Astrocyte (in vitro differentiated cells and primary cell): ENCODE data around the gene PDZD2. TPM values are rescaled to one million over a fixed set of nuclear protein-coding genes. Genes with fewer than 3 reads are reported as not detected.
"Not testable (repeated sequence)": the region's sequence is repeated elsewhere in the genome, so short reads cannot be mapped to it uniquely, and the experiment has no call there.

Experiments
- DNase-seq: peaks from one replicate; pipeline ENCODE4 v3.0.0-alpha.2; 2010; ENCODE audit warnings: low read depth
- FAIRE-seq: peaks from 2 replicates; lab custom pipeline; 2011; peaks lifted over from hg19 to GRCh38; lab: Jason Lieb, UNC
- H2AFZ ChIP-seq: 2 replicates; pipeline ENCODE4 v1.6.0; 2012; ENCODE audit warnings: low read depth, low read length, inconsistent platforms
- H3K27ac ChIP-seq: 2 replicates; pipeline ENCODE4 v1.5.1; 2011; ENCODE audit warnings: low read depth, low read length, inconsistent platforms
- H3K27me3 ChIP-seq: 2 replicates; pipeline ENCODE4 v1.6.0; 2011; ENCODE audit warnings: low read length, inconsistent platforms; ENCODE audit not compliant: insufficient read depth
- H3K36me3 ChIP-seq: 2 replicates; pipeline ENCODE4 v1.5.1; 2011; ENCODE audit warnings: low read length, inconsistent platforms; ENCODE audit not compliant: insufficient read depth
- H3K4me1 ChIP-seq: 2 replicates; pipeline ENCODE4 v1.5.1; 2011; ENCODE audit warnings: low read length, inconsistent platforms; ENCODE audit not compliant: insufficient read depth
- H3K4me2 ChIP-seq: 2 replicates; pipeline ENCODE4 v1.6.0; 2012; ENCODE audit warnings: low read length, inconsistent platforms
- H3K4me3 ChIP-seq: 2 replicates; pipeline ENCODE4 v1.5.1; 2011; ENCODE audit warnings: low read depth, mild to moderate bottlenecking, low read length, inconsistent platforms; ENCODE audit not compliant: insufficient read depth
- H3K79me2 ChIP-seq: 2 replicates; pipeline ENCODE4 v1.6.0; 2012; ENCODE audit warnings: mild to moderate bottlenecking, low read length, inconsistent platforms; ENCODE audit not compliant: insufficient read depth
- H3K9ac ChIP-seq: 2 replicates; pipeline ENCODE4 v1.6.0; 2012; ENCODE audit warnings: mild to moderate bottlenecking, low read length, inconsistent platforms
- H3K9me3 ChIP-seq: 2 replicates; pipeline ENCODE4 v1.5.1; 2012; ENCODE audit warnings: low read depth, mild to moderate bottlenecking, low read length, inconsistent platforms; ENCODE audit not compliant: insufficient read depth
- H4K20me1 ChIP-seq: 2 replicates; pipeline ENCODE4 v1.6.0; 2012; ENCODE audit warnings: low read length, inconsistent platforms; ENCODE audit not compliant: insufficient read depth
- H3K27ac Mint-ChIP-seq: one replicate; pipeline ENCODE4 v1.8.0; 2021; ENCODE audit warnings: mild to moderate bottlenecking, mixed read lengths; ENCODE audit not compliant: unreplicated experiment
- H3K27me3 Mint-ChIP-seq: one replicate; pipeline ENCODE4 v1.8.0; 2021; ENCODE audit warnings: low read depth, mixed read lengths; ENCODE audit not compliant: unreplicated experiment
- H3K36me3 Mint-ChIP-seq: one replicate; pipeline ENCODE4 v1.8.0; 2021; ENCODE audit warnings: low read depth, mixed read lengths; ENCODE audit not compliant: unreplicated experiment
- H3K4me1 Mint-ChIP-seq: one replicate; pipeline ENCODE4 v1.8.0; 2021; ENCODE audit warnings: low read depth, mixed read lengths; ENCODE audit not compliant: unreplicated experiment
- H3K4me3 Mint-ChIP-seq: one replicate; pipeline ENCODE4 v1.8.0; 2021; ENCODE audit warnings: mild to moderate bottlenecking, moderate library complexity, mixed read lengths; ENCODE audit not compliant: unreplicated experiment
- H3K9me3 Mint-ChIP-seq: one replicate; pipeline ENCODE4 v1.8.0; 2021; ENCODE audit warnings: mild to moderate bottlenecking, mixed read lengths; ENCODE audit not compliant: unreplicated experiment
- EZH2 ChIP-seq: IDR thresholded peaks from 2 replicates; pipeline ENCODE4 v1.6.1; 2012; ENCODE audit warnings: mild to moderate bottlenecking, low read length, inconsistent platforms; ENCODE audit not compliant: insufficient read depth
- total RNA-seq: library from RNA; stranded (reverse); gene quantifications from 2 replicates; pipeline ENCODE4 v1.2.1, GENCODE V29; 2021
- TF ChIP-seq, protein P1 (sequence below): IDR thresholded peaks from 2 replicates; pipeline ENCODE4 v1.5.1; 2011; ENCODE audit warnings: low read depth, mild to moderate bottlenecking, inconsistent platforms, low read length, moderate library complexity; ENCODE audit not compliant: insufficient read depth

Gene PDZD2
- total RNA-seq, 1 donor from 2014 or later: 10.3 TPM

DNA sequence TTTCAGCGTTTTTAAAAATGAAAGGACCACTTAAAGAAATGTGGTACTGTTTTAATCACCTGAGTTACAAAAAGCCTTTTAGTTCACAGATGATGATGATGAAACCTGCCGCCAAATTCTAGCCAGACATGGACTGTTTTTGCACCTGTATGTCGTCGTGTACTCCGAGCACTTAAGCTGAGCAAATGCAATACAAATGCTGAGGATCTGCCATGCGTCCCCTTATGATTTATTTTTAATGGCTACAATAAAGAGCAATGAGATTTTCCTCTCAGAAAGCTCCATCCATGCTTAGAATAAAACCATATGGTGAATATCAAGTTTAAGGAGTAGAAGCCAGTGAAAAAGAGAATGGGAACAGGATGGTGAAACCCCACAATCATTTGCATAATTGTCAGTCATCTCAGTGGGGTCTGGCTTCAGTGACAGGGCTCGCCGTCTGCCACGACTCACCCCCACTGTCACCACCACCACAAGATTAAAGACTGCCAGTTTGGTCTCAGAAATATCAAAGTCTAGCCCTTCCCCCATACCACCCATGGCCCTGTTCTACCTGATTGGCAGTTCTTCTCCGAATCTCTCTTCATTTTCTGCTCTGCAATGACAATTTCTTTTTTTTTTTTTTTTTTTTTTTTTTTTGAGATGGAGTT, 375.3 kb downstream of the PDZD2 start:
- Histone ChIP-seq H2AFZ (no peak overlapping the region), H3K36me3 (no peaks in the 10 kb centered on the region), H4K20me1 (no peaks in the 10 kb centered on the region), H3K4me1 (peaks cover 5% of the 10 kb centered on the region), H3K4me3 (no peak overlapping the region), H3K27me3 (no peaks in the 10 kb centered on the region), H3K4me2 (no peak overlapping the region), H3K9ac (no peak overlapping the region), H3K79me2 (no peaks in the 10 kb centered on the region), H3K27ac (no peak overlapping the region), H3K9me3 (no peaks in the 10 kb centered on the region)
- H3K36me3 Mint-ChIP-seq: peaks cover 4% of the 10 kb centered on the region
- no peak overlapping the region for H3K4me3 Mint-ChIP-seq
- peaks cover 14% of the 10 kb centered on the region for H3K4me1 Mint-ChIP-seq
- peaks cover 5% of the 10 kb centered on the region for H3K27me3 Mint-ChIP-seq
- FAIRE-seq: no peak
- TF ChIP-seq, protein P1, sequence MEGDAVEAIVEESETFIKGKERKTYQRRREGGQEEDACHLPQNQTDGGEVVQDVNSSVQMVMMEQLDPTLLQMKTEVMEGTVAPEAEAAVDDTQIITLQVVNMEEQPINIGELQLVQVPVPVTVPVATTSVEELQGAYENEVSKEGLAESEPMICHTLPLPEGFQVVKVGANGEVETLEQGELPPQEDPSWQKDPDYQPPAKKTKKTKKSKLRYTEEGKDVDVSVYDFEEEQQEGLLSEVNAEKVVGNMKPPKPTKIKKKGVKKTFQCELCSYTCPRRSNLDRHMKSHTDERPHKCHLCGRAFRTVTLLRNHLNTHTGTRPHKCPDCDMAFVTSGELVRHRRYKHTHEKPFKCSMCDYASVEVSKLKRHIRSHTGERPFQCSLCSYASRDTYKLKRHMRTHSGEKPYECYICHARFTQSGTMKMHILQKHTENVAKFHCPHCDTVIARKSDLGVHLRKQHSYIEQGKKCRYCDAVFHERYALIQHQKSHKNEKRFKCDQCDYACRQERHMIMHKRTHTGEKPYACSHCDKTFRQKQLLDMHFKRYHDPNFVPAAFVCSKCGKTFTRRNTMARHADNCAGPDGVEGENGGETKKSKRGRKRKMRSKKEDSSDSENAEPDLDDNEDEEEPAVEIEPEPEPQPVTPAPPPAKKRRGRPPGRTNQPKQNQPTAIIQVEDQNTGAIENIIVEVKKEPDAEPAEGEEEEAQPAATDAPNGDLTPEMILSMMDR: no peak
- no peak for TF ChIP-seq EZH2
- no peak overlapping the region for H3K27ac Mint-ChIP-seq
- no peak for DNase-seq
- no peaks in the 10 kb centered on the region for H3K9me3 Mint-ChIP-seq

DNA sequence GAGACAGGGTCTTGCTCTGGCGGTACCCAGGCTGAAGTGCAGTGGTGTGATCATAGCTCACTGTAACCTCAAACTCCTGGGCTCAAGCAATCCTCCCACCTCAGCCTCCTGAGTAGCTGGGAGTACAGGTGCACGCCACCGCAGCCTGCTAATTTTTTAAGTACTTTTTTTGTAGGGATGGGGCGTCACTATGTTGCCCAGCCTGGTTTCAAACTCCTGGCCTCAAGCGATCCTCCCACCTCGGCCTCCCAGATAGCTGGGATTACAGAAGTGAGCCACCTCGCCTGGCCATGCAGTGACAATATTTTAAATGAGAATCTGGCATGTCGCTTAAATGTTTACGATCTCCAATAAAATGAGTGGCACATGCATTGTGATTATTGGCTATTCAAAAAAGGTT, 376.3 kb downstream of the PDZD2 start:
- H3K4me3 Mint-ChIP-seq, H3K27me3 ChIP-seq, H3K4me3 ChIP-seq, FAIRE-seq, H3K36me3 Mint-ChIP-seq, H4K20me1 ChIP-seq, H3K36me3 ChIP-seq, H3K79me2 ChIP-seq, H3K9me3 ChIP-seq, H3K9ac ChIP-seq, H2AFZ ChIP-seq, H3K4me1 ChIP-seq, H3K27ac ChIP-seq, H3K27ac Mint-ChIP-seq, H3K27me3 Mint-ChIP-seq, H3K4me2 ChIP-seq, H3K9me3 Mint-ChIP-seq, DNase-seq: not testable (repeated sequence)
- peaks cover 14% of the 10 kb centered on the region for H3K4me1 Mint-ChIP-seq

DNA sequence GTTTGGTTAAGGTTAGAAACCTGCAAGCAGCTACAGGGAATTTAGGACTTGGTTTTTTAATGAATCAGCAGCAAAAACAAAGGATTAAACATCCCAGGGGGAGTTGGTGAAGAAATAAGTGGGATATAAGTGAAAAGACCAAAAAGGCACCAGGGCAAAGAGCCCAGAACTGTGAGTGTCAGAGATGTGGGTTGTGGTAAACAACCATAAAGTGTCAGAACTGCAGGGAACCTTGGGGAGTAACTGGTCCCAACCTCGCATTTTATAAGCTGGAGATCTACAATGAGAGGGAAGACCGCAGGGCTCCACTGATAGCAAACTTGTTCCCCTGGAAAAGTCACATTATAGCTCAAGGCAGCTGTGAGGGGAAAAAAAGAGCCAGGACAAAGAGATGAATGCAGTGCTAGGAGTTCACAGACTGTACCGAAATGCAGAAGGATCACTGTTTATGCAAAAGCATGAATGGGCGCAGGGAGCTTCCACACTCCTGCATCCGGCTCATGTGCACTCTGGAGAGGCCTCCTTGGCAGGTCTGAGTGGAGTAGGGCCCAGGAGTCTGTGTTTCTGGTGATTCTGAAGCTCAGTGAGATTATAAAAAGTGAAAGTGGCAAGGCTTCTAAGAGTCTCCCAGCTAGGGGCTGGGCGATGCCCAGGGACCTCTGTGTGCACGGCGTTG, 378.9 kb downstream of the PDZD2 start:
- H3K4me1 Mint-ChIP-seq: peaks cover 19% of the 10 kb centered on the region
- H3K27me3 Mint-ChIP-seq: peaks cover 5% of the 10 kb centered on the region
- no peaks in the 10 kb centered on the region for H3K36me3 ChIP-seq
- no peak overlapping the region for H3K9ac ChIP-seq
- peak overlapping the region; percentile 59 for H2AFZ ChIP-seq
- H3K27me3 ChIP-seq: no peaks in the 10 kb centered on the region
- no peak overlapping the region for H3K27ac ChIP-seq
- no peaks in the 10 kb centered on the region for H3K9me3 ChIP-seq
- H3K9me3 Mint-ChIP-seq: no peaks in the 10 kb centered on the region
- H4K20me1 ChIP-seq: no peaks in the 10 kb centered on the region
- H3K27ac Mint-ChIP-seq: no peak overlapping the region
- H3K4me3 Mint-ChIP-seq: no peak overlapping the region
- no peaks in the 10 kb centered on the region for H3K79me2 ChIP-seq
- FAIRE-seq: no peak
- peaks cover 5% of the 10 kb centered on the region for H3K4me1 ChIP-seq
- peak overlapping the region; percentile 63 for H3K4me2 ChIP-seq
- DNase-seq: peak; percentile 49
- H3K36me3 Mint-ChIP-seq: peaks cover 4% of the 10 kb centered on the region
- TF ChIP-seq EZH2: no peak
- TF ChIP-seq, protein P1: no peak
- no peak overlapping the region for H3K4me3 ChIP-seq
